HG02763 (cell line): Measurements from ENCODE around the gene CLINT1.

Experiments used
- ATAC-seq: cut with Tn5 transposase; IDR thresholded peaks from one replicate; pipeline ENCODE4 v1.9.1; 2021; ENCODE audit warnings: mild to moderate bottlenecking, moderate library complexity; ENCODE audit not compliant: unreplicated experiment

Gene CLINT1

DNA sequence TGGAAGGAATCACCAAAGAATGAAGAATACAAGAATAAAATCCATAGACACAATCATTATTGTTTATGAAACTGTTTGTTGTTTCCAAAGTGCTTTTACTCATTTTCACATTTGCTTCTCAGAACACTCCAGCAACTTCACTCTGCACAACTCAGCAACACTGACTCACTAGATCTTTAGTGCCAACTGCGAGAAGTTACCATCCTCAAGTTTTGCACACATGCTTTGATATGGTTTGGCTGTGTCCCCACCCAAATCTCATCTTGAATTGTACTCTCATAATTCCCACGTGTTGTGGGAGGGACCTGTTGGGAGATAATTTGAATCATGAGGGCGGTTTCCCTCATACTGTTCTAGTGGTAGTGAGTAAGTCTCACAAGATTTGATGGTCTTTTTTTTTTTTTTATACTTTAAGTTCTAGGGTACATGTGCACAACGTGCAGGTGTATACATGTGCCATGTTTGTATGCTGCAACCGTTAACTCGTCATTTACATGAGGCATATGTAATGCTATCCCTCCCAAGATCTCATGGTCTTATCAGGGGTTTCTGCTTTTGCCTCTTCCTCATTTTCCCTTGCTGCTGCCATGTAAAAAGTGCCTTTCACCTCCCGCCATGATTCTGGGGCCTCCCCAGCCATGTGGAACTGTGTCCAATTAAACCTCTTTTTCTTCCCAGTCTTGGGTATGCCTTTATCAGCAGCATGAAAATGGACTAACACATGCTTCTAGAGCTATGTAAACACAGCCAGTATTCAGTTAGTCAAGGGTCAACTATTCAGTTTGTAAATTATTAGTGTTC lies 36.9 kb downstream of the CLINT1 start:
- ATAC-seq: no peak

DNA sequence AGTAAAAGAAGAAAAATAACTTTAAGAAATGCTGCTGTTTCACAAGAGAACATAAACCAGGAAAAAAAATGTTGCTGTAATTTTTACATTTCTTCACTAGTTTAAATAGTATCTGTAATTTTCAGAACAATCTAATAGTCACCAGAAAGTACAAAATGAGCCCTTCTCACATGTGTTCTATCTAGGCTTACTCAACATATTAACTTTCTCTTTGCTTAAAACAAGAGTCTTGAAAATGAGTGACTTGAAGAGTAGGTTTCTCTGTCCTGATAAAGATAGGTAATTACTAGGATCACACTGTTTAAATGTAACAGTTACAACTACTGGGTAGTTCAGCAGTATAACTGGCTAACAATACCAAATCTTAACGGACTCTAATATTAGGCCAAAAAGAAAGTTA lies 37.5 kb downstream of the CLINT1 start:
- ATAC-seq: no peak

DNA sequence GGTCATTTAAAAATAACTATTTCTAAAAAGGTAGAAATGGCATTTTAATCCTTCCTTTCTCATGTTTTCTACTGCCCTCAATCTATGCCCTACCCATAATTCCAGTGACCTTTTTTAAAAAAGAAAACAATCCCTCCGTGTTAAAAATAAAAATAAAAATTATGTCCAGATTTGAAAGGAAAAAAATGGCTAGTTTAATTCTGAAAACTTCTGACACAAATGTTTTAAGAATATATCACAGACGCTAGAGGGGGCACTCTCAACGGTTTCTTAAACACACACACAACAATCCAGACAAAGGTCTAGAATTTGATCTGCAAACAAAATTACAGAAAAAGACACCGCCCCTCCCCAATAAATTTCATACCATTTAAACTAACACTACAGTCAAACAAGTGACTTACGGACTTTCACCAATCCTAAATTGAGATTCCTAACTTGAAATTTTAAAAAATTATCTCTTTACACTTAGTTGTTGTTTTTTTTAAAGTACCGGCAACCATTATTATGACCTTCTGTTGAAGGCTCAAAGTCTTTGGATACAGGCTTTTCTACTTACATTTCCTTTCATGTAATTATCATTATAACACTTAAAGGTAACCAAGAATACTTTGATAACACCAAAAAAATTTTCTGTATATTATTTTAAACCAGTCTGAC lies 38.2 kb downstream of the CLINT1 start:
- ATAC-seq: no peak

GRCh38 chr5:157819502-157820115 lies 39.3 kb downstream of the CLINT1 start:
- ATAC-seq: no peak

GRCh38 chr5:157818368-157818767 lies 40.6 kb downstream of the CLINT1 start:
- ATAC-seq: no peak

DNA sequence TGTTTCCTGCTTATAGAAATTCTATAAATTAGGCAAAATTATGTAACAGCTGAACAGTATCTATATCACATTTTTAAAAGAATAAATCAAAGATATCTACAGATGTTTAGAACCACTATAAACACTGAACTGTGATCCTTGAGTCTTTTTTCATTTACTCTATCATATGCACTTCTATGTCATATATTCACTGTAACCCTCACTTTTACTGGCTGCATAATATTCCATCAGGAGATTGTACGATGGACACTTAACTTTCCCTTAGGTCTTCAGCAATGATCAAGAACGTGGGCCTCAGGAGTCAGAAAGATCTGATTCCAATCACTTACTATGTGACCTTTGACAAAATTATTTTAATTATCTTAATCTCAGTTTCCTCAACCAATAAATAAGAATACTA lies 41.0 kb downstream of the CLINT1 start:
- ATAC-seq: no peak

DNA sequence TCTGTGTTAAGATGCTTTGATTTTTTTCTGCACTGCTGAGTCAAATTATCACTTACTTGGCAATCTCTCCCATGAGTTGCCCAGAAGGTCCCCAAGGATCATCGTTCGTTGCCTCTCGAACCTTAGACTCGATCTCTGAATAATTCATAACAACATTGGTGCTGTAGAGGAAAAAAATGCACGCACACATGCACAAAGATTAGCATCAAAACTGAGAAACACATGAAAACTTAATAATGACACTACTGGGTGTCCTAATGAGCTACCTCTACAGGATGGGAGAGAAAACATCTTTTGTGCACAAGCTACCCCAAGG lies 41.6 kb downstream of the CLINT1 start:
- ATAC-seq: no peak

GRCh38 chr5:157816682-157817386 lies 42.1 kb downstream of the CLINT1 start:
- ATAC-seq: no peak

GRCh38 chr5:157812086-157812485 lies 46.9 kb downstream of the CLINT1 start:
- no peak for ATAC-seq

DNA sequence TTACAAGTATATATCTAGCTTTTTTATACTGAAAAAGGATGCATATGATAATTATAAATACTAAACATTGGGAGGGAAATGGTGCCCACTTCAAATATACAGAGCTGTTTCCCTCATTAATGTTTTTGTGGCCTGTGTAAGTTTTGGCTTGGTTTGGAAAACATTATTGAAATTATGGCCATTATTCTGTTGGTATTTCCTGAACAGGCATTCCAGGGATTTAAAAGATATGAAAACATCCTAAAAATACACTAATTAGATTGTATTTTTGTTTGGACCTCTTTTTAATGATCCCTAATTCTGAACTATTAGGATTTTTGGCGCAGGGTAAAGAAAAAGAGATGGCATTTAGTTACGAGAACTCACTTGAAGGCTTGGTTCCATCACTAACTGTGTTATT lies 50.9 kb downstream of the CLINT1 start:
- no peak for ATAC-seq

DNA sequence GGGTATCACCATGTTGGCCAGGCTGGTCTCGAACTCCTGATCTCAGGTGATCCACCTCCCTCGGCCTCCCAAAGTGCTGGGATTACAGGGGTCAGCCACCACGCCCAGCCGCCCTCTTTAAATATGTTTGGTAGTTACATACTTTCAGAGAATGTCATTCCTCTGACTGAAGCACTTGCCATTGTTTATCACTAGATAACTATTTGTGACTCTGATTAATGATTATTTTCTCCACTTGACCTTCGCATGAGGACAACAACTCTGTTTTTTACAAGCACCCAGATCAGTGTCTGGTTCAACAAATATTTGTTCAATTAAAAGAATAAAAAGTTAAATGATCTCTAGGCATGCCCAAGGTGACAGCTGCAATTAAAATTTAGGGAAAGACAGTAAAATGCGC lies 56.2 kb downstream of the CLINT1 start:
- ATAC-seq: no peak

GRCh38 chr5:157800137-157800536 lies 58.8 kb downstream of the CLINT1 start:
- ATAC-seq: no peak

GRCh38 chr5:157799578-157799977 lies 59.4 kb downstream of the CLINT1 start:
- ATAC-seq: no peak

DNA sequence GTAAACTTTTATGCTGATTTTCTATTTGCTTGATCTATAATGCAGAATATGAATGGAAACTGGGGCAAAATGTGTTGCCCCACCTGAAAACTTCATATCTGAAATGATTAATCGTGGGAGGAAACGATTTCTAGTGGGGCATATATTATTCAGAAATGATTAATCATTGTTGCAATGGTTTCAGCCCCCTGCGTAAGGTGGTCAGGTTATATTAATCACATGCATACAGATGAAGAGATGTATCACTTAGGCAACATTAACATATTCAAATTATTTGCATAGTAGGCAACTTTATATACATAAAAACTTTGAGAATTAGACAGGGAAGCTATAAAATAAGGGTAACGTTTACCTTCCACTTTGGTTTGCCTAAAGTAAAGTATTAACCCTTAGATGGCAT lies 65.6 kb downstream of the CLINT1 start:
- no peak for ATAC-seq

DNA sequence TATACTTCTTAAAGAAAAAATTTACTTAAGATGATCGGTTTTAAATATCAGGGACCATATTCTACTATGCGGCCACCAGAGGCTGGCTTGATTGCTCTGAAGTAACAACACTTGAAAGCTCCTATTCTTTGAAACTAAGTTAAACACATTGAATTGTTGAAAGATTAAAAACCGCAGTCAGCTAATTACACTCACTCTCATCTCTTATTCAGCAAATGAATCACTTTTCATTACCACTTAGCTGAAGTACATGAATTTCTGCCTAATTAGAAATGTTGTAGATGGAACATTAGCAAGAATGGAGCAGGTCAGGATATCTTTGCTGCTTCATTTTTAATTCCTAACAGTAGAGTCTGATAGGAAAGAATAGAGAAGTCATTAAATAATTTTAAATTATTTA lies 73.1 kb downstream of the CLINT1 start:
- ATAC-seq: no peak

DNA sequence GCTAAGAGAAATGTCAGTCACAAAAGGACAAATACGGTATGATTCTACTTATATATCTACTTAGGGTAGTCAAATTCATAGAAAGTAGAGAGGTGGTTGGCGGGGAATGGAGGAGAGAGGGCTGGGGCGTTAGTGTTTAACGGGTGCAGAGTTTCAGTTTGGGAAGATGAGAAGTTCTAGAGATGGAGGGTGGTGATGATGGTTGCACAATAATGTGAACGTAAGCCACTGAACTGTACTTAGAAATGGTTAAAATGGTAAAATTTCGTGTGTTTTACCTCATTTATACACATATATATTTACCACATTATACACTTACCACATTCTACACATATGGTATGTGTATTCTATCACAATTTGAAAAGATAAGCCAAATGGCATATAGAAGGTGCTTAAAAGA lies 79.7 kb downstream of the CLINT1 start:
- no peak for ATAC-seq

DNA sequence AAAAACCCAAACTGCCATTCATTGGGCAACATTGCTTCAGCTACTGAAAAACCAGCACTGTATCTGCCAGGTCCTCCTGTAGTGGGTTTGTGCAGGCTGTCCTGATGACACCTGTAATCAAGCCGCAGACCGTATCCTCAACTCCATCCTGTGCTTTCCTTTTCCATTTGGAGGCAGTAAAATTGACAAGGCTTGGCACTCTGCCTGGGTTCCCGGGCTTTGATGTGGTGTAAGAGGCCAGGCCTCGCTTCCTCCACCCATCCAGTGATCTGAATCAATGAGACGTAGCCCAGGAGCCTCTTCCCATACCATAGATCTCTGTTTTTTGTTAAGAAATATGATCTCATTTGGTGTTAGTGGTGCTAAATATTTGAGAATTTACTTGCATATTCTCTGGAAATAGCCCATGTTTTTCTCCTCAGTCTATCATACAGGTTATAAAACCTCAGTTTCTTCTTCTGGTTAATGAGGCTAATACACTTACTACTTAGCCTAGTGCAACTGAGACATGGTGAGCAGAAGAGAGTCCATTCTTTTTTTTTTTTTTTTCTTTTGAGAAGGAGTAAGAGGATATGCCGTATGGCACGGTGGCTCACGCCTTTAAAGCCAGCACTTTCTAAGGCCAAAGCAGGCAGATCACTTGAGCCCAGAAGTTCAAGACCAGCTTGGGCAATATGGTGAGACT lies 80.7 kb downstream of the CLINT1 start:
- no peak for ATAC-seq

DNA sequence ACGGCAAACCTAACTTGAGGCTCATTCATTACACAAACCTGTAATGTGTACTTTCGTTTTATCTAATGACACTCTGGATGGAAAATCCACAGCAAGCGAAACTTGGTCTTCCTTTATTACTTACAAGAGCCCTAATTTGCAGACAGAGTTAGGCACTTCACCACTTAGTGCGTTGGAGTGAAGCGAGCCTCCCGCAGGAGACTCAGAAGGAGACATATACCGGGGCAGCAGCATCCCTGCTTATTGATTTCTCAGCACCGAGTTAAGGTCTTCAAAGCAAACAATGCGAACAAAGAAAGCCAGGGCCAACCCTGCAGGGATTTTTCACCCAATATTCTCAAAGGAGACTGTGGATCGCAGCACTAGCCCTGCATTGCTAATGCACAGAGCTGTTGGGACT lies 86.8 kb downstream of the CLINT1 start:
- ATAC-seq: no peak

DNA sequence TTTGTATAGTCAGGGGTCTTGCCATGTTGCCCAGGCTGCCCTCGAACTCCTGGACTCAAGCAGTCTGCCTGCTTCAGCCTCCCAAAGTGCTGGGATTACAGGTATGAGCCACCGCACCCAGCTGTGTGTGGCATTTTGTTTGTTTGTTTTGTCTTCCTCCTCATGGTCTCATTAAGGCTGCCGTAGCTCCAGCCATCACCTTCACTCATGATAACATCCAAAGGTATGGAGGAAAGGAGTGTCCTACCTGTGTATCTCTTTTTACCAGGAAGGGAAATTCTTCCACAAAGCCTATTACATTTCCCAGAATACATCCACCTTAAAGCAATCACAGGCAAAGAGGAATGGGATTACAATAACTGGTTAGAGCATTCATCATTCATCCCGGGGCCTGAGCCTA lies 88.3 kb downstream of the CLINT1 start:
- no peak for ATAC-seq

- ATAC-seq: no peak
Measured at GRCh38 chr5:157767689-157768088, 91.3 kb downstream of the CLINT1 start.

GRCh38 chr5:157766902-157767301 lies 92.0 kb downstream of the CLINT1 start:
- no peak for ATAC-seq
